ENCODE data around the gene MMAB.

Gene MMAB

DNA sequence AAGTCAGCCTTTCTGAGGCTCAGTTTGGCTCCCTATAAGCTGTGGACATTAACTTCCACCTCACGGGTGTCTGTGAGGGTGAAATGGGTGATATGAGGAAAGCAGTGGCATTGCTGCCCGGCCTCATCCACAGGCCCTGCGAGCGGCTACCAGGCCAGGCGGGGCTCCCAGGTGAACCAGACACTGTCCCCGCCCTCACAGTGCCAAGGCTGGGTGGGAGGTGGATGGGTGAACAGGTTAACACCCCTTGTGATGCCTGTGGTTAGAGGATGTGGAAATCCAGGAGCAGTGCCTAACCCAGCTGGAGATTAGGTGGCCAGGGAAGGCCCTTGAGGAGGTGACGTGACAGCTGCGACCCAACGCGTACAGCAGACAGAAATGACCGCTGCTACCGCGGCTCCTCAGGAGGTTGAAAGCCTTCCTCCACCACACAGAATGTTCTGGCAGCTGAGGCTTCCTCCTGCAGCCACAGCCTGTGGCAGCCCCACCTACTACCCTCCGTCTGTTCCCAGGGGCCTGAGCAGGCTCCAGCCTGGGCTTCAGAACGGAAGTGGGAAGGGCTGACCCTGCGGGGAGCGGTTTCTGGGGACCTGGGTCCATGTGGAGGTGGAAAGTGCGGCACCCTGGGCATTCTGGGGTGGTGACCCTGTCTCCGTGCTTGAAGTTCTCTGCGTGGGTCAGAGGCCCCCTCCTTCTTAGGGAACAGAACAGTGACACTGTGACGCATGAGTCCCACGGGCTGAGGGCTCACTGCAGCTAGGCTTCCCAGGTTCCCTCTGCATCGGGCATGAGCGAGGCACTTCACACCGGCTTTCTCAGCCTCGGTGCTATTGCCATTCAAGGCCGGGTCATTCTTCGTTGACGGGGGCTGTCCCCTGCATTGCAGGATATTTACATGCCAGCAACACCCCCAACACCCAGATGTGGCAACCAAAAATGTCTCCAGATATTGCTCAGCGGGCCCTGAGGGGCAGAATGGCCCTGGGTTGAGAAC is 9.7 kb downstream of the MMAB start:
- H3K4me3 ChIP-seq (replicated peaks in 1 of 2; ENCODE audit: low read depth in 2 of 2, low read length in 2 of 2), result no peak overlapping the region
- DNase-seq (ENCODE audit: low read depth in 2 of 2), result peak; percentile 27 to 43
- TF ChIP-seq, protein P1, sequence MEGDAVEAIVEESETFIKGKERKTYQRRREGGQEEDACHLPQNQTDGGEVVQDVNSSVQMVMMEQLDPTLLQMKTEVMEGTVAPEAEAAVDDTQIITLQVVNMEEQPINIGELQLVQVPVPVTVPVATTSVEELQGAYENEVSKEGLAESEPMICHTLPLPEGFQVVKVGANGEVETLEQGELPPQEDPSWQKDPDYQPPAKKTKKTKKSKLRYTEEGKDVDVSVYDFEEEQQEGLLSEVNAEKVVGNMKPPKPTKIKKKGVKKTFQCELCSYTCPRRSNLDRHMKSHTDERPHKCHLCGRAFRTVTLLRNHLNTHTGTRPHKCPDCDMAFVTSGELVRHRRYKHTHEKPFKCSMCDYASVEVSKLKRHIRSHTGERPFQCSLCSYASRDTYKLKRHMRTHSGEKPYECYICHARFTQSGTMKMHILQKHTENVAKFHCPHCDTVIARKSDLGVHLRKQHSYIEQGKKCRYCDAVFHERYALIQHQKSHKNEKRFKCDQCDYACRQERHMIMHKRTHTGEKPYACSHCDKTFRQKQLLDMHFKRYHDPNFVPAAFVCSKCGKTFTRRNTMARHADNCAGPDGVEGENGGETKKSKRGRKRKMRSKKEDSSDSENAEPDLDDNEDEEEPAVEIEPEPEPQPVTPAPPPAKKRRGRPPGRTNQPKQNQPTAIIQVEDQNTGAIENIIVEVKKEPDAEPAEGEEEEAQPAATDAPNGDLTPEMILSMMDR (IDR thresholded peaks at IDR 0.05; ENCODE audit: low read depth, low read length), result no peak

DNA sequence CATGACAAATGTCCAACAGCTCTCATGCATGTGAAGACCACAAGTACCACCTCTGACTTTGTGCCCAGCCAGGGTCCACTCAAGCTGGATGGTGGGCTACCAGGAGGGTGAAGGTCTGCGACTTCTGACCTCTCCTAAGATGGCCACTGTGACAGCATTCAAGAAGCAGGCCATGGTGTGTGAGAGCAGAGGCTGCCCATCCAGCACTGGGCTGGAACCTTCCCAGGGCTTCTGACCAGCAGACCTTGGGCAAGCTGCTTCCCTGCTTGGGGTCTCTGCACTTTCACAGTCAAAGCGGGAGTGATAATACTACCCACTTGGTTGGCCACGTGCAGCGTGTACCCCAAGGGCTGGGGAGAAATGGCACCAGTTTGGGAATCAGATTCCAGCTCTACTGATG is 10.4 kb downstream of the MMAB start:
- DNase-seq (ENCODE audit: low read depth in 2 of 2), result no peak
- TF ChIP-seq, protein P1 (IDR thresholded peaks at IDR 0.05; ENCODE audit: low read depth, low read length), result no peak
- H3K4me3 ChIP-seq (replicated peaks in 1 of 2; ENCODE audit: low read depth in 2 of 2, low read length in 2 of 2), result no peak overlapping the region

DNA sequence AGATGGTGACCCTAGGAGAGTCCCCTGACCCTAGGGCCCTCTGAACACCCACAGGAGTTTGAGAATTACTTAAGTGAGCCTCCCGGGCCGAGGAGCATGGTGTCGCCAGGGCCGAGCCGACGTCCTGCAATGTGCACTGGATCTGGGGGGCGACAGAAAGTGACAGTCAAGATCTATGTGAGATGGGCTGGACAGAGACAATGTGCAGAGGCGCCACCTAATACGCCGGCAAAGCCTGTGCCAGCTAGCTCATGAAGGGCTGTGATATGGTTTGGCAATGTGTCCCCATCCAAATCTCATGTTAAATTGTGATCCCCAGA is 11.6 kb downstream of the MMAB start:
- DNase-seq (ENCODE audit: low read depth in 2 of 2), result no peak
- TF ChIP-seq, protein P1 (IDR thresholded peaks at IDR 0.05; ENCODE audit: low read depth, low read length), result no peak
- H3K4me3 ChIP-seq (replicated peaks in 1 of 2; ENCODE audit: low read depth in 2 of 2, low read length in 2 of 2), result no peak overlapping the region

DNA sequence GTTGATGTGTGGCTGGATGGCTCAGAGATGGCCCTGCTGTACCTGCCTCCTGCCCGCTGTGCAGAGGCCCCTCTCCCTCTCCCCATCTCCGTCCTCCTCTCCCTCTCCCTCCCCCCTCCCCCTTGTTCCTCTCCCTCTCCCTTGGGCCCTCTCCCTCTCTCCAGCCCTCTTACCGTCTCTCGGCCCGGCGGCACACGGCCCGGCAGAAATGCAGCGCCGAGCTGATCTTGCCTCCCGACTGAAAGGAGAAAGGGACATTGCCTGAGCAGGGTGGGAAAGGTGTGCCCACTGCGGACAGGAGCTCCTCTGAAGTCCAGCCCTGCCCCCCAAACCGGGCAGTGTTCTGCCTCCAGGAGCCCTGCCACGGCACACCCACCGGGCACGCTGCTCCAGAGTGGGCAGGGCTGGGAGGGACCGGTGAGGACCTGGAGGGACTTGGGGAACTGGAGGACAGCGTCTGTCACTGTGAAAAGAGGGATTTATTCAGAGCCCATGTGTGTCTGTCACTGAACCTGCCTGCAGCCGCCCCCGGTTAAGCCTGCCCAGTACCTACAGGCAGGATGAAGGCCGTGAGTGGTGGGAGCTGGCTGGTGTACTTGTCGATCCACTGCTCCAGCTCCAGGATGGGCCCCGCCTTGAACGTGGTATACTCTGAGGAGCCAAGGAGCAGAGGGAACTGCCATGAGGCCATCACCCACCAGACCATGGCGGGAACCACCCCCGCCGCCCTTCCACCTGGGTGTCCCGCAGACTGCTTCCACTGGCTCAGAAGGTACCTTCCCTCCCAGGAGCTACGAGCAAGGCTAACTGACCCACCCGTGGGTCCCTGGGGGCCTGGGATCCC is 12.2 kb downstream of the MMAB start:
- H3K4me3 ChIP-seq (replicated peaks in 1 of 2; ENCODE audit: low read depth in 2 of 2, low read length in 2 of 2), result no peak overlapping the region
- DNase-seq (ENCODE audit: low read depth in 2 of 2), result no peak
- TF ChIP-seq, protein P1 (IDR thresholded peaks at IDR 0.05; ENCODE audit: low read depth, low read length), result no peak

DNA sequence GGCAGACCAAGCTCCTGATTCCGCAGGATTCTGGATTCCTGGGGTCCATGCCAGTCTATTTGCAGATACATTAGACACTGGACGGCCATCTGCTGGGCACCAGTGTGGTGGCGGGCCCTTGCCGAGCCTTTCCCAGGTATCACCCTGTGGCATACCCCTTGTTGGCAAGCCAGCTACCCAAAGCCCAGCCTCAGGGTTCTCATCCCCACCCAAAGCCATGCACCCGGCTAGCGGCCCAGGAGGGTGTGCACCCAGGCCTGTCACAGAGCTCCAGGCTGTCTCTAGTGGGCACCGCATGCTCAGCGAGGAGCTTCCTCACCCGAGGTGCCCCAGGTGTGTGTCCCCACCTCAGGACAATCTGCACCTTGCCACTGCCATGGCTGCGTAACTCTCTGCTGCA is 13.7 kb downstream of the MMAB start:
- H3K4me3 ChIP-seq (replicated peaks in 1 of 2; ENCODE audit: low read depth in 2 of 2, low read length in 2 of 2), result no peak overlapping the region
- TF ChIP-seq, protein P1 (IDR thresholded peaks at IDR 0.05; ENCODE audit: low read depth, low read length), result no peak
- DNase-seq (ENCODE audit: low read depth in 2 of 2), result no peak

DNA sequence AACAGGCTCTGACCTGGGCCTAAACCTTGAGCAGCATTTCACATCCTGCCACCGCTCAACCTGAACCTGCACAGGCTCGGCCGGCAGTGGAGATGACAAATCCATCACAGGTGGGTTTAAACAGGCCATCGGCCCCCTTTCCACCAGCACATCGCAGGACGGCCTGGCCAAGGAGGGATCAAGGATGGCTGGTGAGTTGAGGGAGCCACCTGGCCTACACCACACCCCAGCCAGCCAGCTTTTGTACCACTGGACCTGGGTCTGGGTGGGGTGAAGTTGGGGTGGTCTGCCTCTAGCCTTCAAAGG is 14.2 kb downstream of the MMAB start:
- TF ChIP-seq, protein P1 (IDR thresholded peaks at IDR 0.05; ENCODE audit: low read depth, low read length), result no peak
- no peak for DNase-seq (ENCODE audit: low read depth in 2 of 2)

More for the DNA sequence above, 14.2 kb downstream of the MMAB start:
- H3K4me3 ChIP-seq (replicated peaks in 1 of 2; ENCODE audit: low read depth in 2 of 2, low read length in 2 of 2), result no peak overlapping the region

Measured in cardiac fibroblast (primary cell).